Spleen (tissue), 7 donors: Measurements from ENCODE around the gene FEM1B.

Source experiments
- CTCF ChIP-seq, 11 experiments: fragments of 200-600 bp in 7 of 11; fragments of 450-650 bp in 4 of 11; sonication (generic) in 4 of 11; IDR thresholded peaks in 8 of 11; conservative IDR thresholded peaks in 3 of 11; 1 replicate in 7 of 11; 2 replicates in 4 of 11; pipeline versions ENCODE4 v1.4.0 to v1.8.0; 2016 to 2021; ENCODE audit warnings: antibody characterized with exemption in 11 of 11, inconsistent platforms in 4 of 11, mild to moderate bottlenecking in 1 of 11
- POLR2A ChIP-seq, 3 donors: fragments of 450-650 bp; IDR thresholded peaks; one replicate each; pipeline ENCODE4 v1.5.1; 2017; ENCODE audit warnings: antibody characterized with exemption in 3 of 3, mild to moderate bottlenecking in 1 of 3
- POLR2AphosphoS5 ChIP-seq, 3 donors: sonication (generic); formaldehyde crosslinking; IDR thresholded peaks; one replicate each; pipeline ENCODE4 v1.5.1; 2017; ENCODE audit warnings: antibody characterized with exemption in 3 of 3
- donor health status: DM: no; HTN: no; CAD: no; lungs with moderate emphysema.
- donor health status: DM: no; HTN: no; CAD: no.
- donor health status: DM: no; HTN: no; CAD: no.

GRCh38 chr15:68277603-68278344, at the start of gene FEM1B:
- TF ChIP-seq CTCF (IDR thresholded peaks at IDR 0.05 in 8 of 11, conservative IDR thresholded peaks at IDR 0.05 in 3 of 11) (peak in 1 of 11 experiments; percentile 21), POLR2A (IDR thresholded peaks at IDR 0.05) (peak; percentile 12 to 56 (median 44)), POLR2AphosphoS5 (IDR thresholded peaks at IDR 0.05) (peak; percentile 90 to 96 (median 91))
